ENCODE results near the gene PAPOLB.

DNA sequence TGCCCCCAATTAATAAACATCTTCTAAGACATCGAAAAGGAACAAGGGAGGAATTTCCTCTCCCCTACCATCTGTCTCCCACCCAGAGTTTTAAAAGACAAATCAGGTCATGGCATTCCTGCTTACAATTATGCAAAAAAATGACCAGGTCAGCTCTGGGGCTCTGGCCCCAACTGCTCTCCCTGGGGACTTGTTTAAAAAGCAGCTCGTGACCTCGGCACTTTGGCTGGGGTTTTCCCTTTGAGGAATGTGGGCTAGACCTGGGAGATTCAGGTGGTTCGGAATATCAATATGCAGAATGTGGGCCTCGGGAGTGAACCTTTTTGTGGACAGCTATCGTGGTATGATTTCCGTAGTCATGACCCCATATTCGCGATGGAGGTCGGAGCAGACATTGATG is 22.3 kb upstream of the PAPOLB start:
- TF ChIP-seq, protein P1, sequence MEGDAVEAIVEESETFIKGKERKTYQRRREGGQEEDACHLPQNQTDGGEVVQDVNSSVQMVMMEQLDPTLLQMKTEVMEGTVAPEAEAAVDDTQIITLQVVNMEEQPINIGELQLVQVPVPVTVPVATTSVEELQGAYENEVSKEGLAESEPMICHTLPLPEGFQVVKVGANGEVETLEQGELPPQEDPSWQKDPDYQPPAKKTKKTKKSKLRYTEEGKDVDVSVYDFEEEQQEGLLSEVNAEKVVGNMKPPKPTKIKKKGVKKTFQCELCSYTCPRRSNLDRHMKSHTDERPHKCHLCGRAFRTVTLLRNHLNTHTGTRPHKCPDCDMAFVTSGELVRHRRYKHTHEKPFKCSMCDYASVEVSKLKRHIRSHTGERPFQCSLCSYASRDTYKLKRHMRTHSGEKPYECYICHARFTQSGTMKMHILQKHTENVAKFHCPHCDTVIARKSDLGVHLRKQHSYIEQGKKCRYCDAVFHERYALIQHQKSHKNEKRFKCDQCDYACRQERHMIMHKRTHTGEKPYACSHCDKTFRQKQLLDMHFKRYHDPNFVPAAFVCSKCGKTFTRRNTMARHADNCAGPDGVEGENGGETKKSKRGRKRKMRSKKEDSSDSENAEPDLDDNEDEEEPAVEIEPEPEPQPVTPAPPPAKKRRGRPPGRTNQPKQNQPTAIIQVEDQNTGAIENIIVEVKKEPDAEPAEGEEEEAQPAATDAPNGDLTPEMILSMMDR (IDR thresholded peaks at IDR 0.05 in 4 of 5, conservative IDR thresholded peaks at IDR 0.05 in 1 of 5) = no peak
- no peak for TF ChIP-seq POLR2A (IDR thresholded peaks at IDR 0.05)
